HEK293T (cell line): Measurements from ENCODE around the gene CELF5.

ENCODE experiments used
- CTCF ChIA-PET: fragments of 350-600 bp; formaldehyde crosslinking; extraction: SDS; loops from one replicate; lab custom pipeline; 2021; ENCODE audit warnings: antibody characterized with exemption, inconsistent platforms; lab: Yijun Ruan, JAX
- POLR2A ChIA-PET: fragments of 350-600 bp; formaldehyde crosslinking; extraction: SDS; loops from one replicate; lab custom pipeline; 2020; ENCODE audit warnings: antibody characterized with exemption, inconsistent platforms; lab: Yijun Ruan, JAX
- DNase-seq: peaks from one replicate; pipeline ENCODE4 v3.0.0; 2012; ENCODE audit warnings: mixed read lengths; ENCODE audit errors: extremely low spot score
- ARNT ChIP-seq: fragments of 450-650 bp; IDR thresholded peaks from 2 replicates; pipeline ENCODE4 v1.6.1; 2017; ENCODE audit warnings: mild to moderate bottlenecking
- BHLHE40 ChIP-seq: fragments of 450-650 bp; IDR thresholded peaks from 2 replicates; pipeline ENCODE4 v1.6.1; 2016; ENCODE audit warnings: mild to moderate bottlenecking, moderate library complexity, borderline replicate concordance
- CTBP1 ChIP-seq: fragments of 450-650 bp; IDR thresholded peaks from 2 replicates; pipeline ENCODE4 v1.6.1; 2016; ENCODE audit warnings: borderline replicate concordance
- ELF4 ChIP-seq: fragments of 450-650 bp; IDR thresholded peaks from 2 replicates; pipeline ENCODE4 v1.6.1; 2017; ENCODE audit warnings: antibody characterized with exemption
- FOXA1 ChIP-seq: fragments of 450-650 bp; IDR thresholded peaks from 2 replicates; pipeline ENCODE4 v1.6.1; 2016; ENCODE audit warnings: mild to moderate bottlenecking
- FOXK2 ChIP-seq: fragments of 450-650 bp; IDR thresholded peaks from 2 replicates; pipeline ENCODE4 v1.6.1; 2016; ENCODE audit warnings: mild to moderate bottlenecking
- FOXM1 ChIP-seq: fragments of 450-650 bp; IDR thresholded peaks from 2 replicates; pipeline ENCODE4 v1.6.1; 2017; ENCODE audit warnings: mild to moderate bottlenecking, borderline replicate concordance
- HDGF ChIP-seq: fragments of 450-650 bp; IDR thresholded peaks from 2 replicates; pipeline ENCODE4 v1.6.1; 2017; ENCODE audit warnings: antibody characterized with exemption, borderline replicate concordance
- L3MBTL2 ChIP-seq: fragments of 450-650 bp; conservative IDR thresholded peaks from 2 replicates; pipeline ENCODE4 v1.6.1; 2016; ENCODE audit warnings: mild to moderate bottlenecking
- LEF1 ChIP-seq: fragments of 450-650 bp; IDR thresholded peaks from 2 replicates; pipeline ENCODE4 v1.6.1; 2017; ENCODE audit warnings: mild to moderate bottlenecking, borderline replicate concordance
- NFRKB ChIP-seq: fragments of 450-650 bp; IDR thresholded peaks from 2 replicates; pipeline ENCODE4 v1.6.1; 2016; ENCODE audit warnings: mild to moderate bottlenecking, moderate library complexity
- SP1 ChIP-seq: fragments of 450-650 bp; IDR thresholded peaks from 2 replicates; pipeline ENCODE4 v1.6.1; 2017
- SUZ12 ChIP-seq: fragments of 450-650 bp; IDR thresholded peaks from 2 replicates; pipeline ENCODE4 v1.6.1; 2016; ENCODE audit warnings: mild to moderate bottlenecking
- TARDBP ChIP-seq: fragments of 450-650 bp; IDR thresholded peaks from 2 replicates; pipeline ENCODE4 v1.6.1; 2016
- ZNF384 ChIP-seq: fragments of 450-650 bp; IDR thresholded peaks from 2 replicates; pipeline ENCODE4 v1.6.1; 2016
- TF ChIP-seq, protein P1 (sequence below): fragments of 450-650 bp; IDR thresholded peaks from 2 replicates; pipeline ENCODE4 v1.6.1; 2016

The CELF5 gene

DNA sequence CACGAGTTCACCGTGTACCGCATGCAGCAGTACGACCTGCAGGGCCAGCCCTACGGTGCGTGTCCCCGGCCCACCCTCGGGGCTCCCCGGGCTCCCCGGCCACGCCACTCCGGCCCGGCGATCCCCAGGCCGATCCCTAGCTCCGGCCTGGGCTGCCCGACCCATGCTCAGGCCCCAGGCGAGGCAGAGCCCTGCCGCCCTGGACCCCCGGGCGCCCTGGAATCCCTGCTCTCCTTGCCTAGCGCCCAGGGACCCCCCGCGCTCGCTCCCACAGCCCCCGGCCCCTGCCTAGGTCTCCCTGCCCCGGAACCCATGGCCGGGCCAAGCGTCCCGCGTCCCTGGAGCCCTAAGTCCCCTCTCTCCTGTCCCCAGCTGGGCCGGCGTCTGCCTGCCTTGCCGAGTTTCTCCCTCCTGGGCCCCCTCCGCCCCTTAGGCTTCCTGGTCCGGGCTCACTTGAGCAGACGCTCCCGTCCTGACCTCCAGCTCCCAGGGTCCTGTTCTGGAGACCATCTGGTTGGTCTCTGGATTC, 38.2 kb upstream of the CELF5 start:
- CTCF ChIA-PET = no interaction called here
- POLR2A ChIA-PET = interaction anchor here (1.4 kb wide), 1 partner anchor 24 kb away, joined by 4 read pairs; no protein-coding TSS in a partner anchor
- TF ChIP-seq, protein P1, sequence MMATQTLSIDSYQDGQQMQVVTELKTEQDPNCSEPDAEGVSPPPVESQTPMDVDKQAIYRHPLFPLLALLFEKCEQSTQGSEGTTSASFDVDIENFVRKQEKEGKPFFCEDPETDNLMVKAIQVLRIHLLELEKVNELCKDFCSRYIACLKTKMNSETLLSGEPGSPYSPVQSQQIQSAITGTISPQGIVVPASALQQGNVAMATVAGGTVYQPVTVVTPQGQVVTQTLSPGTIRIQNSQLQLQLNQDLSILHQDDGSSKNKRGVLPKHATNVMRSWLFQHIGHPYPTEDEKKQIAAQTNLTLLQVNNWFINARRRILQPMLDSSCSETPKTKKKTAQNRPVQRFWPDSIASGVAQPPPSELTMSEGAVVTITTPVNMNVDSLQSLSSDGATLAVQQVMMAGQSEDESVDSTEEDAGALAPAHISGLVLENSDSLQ = no peak
- TF ChIP-seq FOXK2 (no peak), LEF1 (no peak), HDGF (no peak), CTBP1 (no peak), FOXA1 (no peak), ZNF384 (no peak), TARDBP (no peak), NFRKB (no peak), ARNT (no peak), SP1 (no peak), SUZ12 (no peak), BHLHE40 (no peak), ELF4 (no peak)
- peak; percentile 44 for DNase-seq

DNA sequence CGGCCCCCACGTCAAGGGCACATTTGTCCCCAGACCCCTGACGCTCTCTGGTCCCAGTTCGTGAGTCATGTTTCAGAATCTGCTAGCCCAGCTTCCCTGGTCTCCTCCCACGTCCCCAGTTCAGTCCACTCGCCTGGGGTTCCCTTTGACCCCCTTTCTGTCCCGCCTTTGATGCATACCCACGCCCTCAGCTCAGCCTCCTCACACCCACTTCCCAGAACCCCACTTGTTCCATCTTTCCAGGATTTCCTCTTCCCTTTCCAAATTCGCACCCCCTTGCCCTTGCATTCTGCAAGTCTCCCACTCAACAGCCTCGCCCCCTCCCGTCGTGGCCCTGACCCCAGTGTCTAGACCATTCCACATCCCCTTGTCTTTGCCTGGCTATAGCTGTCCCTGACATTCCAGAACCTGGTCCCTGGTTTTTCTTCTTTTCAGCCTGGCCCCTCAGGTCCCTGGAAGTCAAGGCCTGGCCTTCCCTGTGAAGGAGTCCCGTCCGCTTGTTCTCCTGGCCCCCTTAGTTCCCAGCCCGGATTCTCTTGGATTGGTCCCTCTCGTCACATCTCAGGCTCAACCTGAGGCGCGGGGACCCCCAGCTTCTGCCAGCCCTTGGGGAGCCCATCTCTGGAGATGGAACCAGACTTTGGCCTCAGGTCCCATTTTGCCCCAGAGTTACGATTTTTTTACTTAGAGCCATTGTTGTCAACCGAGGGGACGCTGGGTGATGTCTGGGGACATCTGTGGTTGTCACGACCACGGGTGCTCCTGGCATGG, 37.4 kb upstream of the CELF5 start:
- TF ChIP-seq LEF1 (no peak), HDGF (no peak), L3MBTL2 (no peak), NFRKB (no peak), SUZ12 (no peak), ZNF384 (no peak), ARNT (no peak)
- TF ChIP-seq, protein P1 = no peak
- CTCF ChIA-PET = interaction anchor here (0.5 kb wide), 1 partner anchor 533 kb away, joined by 3 read pairs; no protein-coding TSS in a partner anchor
- POLR2A ChIA-PET = interaction anchor here (1.4 kb wide), 1 partner anchor 23 kb away, joined by 4 read pairs; no protein-coding TSS in a partner anchor
- DNase-seq = no peak

DNA sequence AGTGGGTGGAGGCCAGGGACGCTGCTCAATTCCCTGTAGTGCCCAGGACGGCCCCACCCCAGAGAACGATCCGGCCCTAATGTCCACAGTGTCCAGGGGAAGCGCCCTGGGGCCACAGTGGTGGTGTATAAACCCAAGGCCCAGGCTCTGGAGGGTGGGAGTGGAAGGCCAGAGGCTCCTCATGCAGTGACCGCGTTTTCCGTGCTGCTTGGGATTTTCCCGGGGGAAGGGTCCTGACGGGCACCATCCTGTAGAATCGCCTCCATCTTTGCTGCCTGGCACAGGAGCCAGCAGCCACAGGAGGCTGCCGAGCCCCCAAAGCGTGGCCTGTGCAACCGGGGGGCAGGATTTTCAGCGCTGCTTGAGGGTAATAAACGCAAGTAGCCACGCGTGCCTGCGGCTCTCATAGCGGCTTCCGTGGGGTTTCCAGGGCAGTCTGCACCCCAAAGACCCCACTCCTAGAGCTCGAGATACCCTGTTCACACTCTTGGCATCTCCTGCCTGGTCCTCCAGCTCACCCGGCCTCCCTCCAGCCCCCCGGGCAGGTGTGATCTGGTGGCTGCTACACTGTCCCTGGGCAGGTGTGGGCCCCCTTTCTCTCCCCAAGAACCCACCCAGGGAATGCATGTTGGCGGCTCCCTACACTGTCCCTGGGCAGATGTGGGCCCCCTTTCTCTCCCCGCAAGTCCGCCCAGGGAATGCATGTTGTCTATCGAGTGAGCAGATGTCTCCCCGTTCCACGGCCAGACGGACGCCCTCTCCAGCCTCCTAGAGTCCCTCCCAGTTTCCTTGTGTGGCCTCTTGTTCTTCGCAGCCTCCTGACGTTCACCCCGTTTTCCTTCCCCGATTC, 36.6 kb upstream of the CELF5 start:
- ChIA-PET POLR2A (no interaction called here), CTCF (interaction anchor here (0.5 kb wide), 1 partner anchor 533 kb away, joined by 3 read pairs; no protein-coding TSS in a partner anchor)
- TF ChIP-seq ELF4 (no peak), CTBP1 (no peak)
- DNase-seq = no peak

DNA sequence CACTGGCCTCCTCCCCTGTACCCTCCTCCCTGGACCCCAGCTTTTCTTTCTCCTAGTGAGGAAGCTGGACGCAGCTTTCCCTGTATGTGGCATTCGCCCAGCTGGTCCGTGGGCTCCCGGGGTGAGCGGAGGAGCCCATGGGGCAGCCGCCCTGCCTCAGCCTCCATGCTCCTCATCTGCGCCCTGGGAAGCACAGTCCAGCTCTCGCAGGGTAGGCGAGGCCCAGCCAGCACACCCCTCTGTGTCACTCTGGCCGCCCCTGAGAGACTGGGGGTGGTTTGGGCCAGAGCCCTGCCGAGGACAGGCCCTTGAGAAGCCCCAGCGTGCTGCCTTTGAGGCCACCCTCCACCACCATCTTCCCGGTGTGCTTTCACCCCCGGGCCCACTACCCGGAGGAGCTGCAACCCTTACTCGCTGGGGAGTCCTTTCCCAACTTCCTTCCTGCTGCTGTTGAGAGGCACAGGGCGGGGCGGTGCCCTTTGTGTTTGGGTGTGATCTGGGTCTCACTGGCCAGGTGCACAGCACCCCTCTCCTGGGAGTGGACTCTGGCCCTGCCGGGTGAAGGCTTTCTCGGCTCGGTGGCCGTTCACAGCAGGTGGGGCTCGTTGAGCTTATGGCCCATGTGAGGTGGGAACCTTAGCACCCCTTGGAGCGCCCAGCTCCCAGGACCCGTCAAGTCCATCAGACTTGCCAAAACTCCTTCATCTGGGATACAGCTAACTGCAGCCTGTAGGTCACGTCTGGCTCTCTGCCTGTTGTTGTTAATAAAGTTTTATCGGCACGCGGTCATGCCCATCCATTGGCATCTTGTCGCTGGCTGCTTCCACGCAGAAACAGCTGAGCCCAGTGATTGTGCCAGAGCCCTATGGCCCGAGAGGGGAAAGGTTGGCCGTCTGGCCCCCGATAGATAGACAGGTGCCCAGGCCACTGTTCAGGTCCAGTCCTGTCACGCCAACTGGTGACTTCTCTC, 35.5 kb upstream of the CELF5 start:
- ChIA-PET CTCF (no interaction called here), POLR2A (no interaction called here)
- DNase-seq = no peak
- TF ChIP-seq TARDBP = no peak
- TF ChIP-seq FOXM1 = no peak
- no peak for TF ChIP-seq ZNF384
- TF ChIP-seq SUZ12 = no peak
- TF ChIP-seq NFRKB = no peak
- TF ChIP-seq ARNT = no peak
- TF ChIP-seq, protein P1 = no peak
- TF ChIP-seq CTBP1 = no peak

DNA sequence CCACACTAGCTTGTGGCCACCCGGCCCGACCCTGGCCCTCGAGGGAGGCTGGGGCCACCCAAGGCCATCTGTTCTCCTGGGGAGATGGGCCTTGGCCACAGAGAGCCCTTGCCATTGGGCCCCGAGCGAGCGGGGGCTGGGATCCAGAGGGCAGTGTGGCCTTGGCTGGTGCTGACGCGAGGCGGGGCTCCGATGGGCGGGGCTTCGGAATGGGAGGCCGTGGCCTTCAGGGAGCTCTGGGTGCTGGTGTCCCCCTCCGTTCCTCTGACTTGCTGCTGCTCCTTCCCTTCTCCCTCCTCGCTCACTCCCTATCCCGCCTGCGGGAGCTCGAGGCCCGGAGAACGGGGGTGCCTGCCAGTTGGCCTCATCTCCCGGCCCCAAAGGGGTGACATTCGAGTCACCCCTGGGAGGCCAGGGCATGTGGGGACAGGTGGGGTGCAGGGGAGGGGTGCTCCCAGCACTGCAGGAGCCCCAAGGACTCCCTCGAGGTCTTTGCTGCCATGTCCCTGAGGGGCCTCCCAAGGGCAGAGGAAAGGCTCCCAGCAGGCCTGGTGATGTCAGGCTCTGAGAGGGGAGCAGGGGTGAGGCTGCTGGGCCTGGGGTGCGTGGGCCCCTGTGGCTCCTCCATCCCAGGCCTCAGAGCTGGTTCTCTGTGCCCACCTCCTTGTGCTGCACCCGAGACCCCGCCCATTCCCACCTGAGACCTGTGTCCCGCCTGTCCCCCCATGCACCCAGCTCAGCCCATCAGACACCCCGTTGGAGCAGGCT, 34.6 kb upstream of the CELF5 start:
- ChIA-PET POLR2A (no interaction called here), CTCF (no interaction called here)
- DNase-seq = no peak
- TF ChIP-seq TARDBP (no peak), BHLHE40 (no peak), HDGF (no peak), ARNT (no peak)
